ENCODE data around the gene TM2D1.
A peak's percentile ranks its signal among the peaks of the same experiment; 100 is the strongest.

Gene TM2D1

GRCh38 chr1:61724813-61725694 is at the start of gene TM2D1:
TSS of gene TM2D1 (minus strand) at chr1:61725141. CDS start at chr1:61725120, 21 bp downstream.
- peak within 1 kb of the TSS; percentile 100 for H3K4me3 ChIP-seq (ENCODE audit: insufficient read depth, low read length, poor library complexity, severe bottlenecking)
- H3K27ac ChIP-seq (ENCODE audit: low read depth, low read length): peak within 1 kb of the TSS; percentile 63
- H3K27me3 ChIP-seq (ENCODE audit: low read length): no peaks in the 10 kb centered on the region
- TF ChIP-seq CTCF (IDR thresholded peaks at IDR 0.05; ENCODE audit: insufficient read depth, low read length, poor library complexity, severe bottlenecking) (no peak), EZH2phosphoT487 (conservative IDR thresholded peaks at IDR 0.05; ENCODE audit: low read length) (no peak)
- H3K4me2 ChIP-seq (ENCODE audit: low read depth, low read length, poor library complexity, severe bottlenecking): peak within 1 kb of the TSS; percentile 93
- H4K20me1 ChIP-seq (ENCODE audit: low read depth, low read length): 0 out of 2 replicates have a peak, but pooled peaks cover 4% of the 10 kb centered on the region
- peaks cover 43% of the 10 kb centered on the region for H3K79me2 ChIP-seq (ENCODE audit: insufficient read depth, low read length)
- H3K9me3 ChIP-seq (ENCODE audit: insufficient read depth, low read length): no peaks in the 10 kb centered on the region
- H3K9ac ChIP-seq (ENCODE audit: low read length): peak within 1 kb of the TSS; percentile 98
- H3K36me3 ChIP-seq (ENCODE audit: low read length): peaks cover 4% of the 10 kb centered on the region; the same call in 1 of the 2 replicates
- H2AFZ ChIP-seq (ENCODE audit: low read depth, low read length, severe bottlenecking): peak within 1 kb of the TSS; percentile 98
- H3K9me2 ChIP-seq (replicated peaks; ENCODE audit: insufficient read depth, low read length): no peaks in the 10 kb centered on the region
- H3F3A ChIP-seq (ENCODE audit: insufficient read depth): no peaks in the 10 kb centered on the region

GRCh38 chr1:61770131-61770530 is 45.2 kb upstream of the TM2D1 start:
- H3K79me2 ChIP-seq (ENCODE audit: insufficient read depth, low read length): no peaks in the 10 kb centered on the region
- H4K20me1 ChIP-seq (ENCODE audit: low read depth, low read length): no peaks in the 10 kb centered on the region
- H3K27ac ChIP-seq (ENCODE audit: low read depth, low read length): no peak overlapping the region
- H3K9me3 ChIP-seq (ENCODE audit: insufficient read depth, low read length): no peaks in the 10 kb centered on the region
- no peaks in the 10 kb centered on the region for H3K9me2 ChIP-seq (replicated peaks; ENCODE audit: insufficient read depth, low read length)
- no peaks in the 10 kb centered on the region for H3F3A ChIP-seq (ENCODE audit: insufficient read depth)
- no peak overlapping the region for H2AFZ ChIP-seq (ENCODE audit: low read depth, low read length, severe bottlenecking)
- TF ChIP-seq EZH2phosphoT487 (conservative IDR thresholded peaks at IDR 0.05; ENCODE audit: low read length) (no peak), CTCF (IDR thresholded peaks at IDR 0.05; ENCODE audit: insufficient read depth, low read length, poor library complexity, severe bottlenecking) (no peak)
- H3K36me3 ChIP-seq (ENCODE audit: low read length): no peaks in the 10 kb centered on the region
- H3K9ac ChIP-seq (ENCODE audit: low read length): no peak overlapping the region
- no peak overlapping the region for H3K4me2 ChIP-seq (ENCODE audit: low read depth, low read length, poor library complexity, severe bottlenecking)
- no peak overlapping the region for H3K4me3 ChIP-seq (ENCODE audit: insufficient read depth, low read length, poor library complexity, severe bottlenecking)
- no peaks in the 10 kb centered on the region for H3K27me3 ChIP-seq (ENCODE audit: low read length)

GRCh38 chr1:61757950-61758349 is 33.0 kb upstream of the TM2D1 start:
- H3K9me3 ChIP-seq (ENCODE audit: insufficient read depth, low read length): no peaks in the 10 kb centered on the region
- H3K27me3 ChIP-seq (ENCODE audit: low read length): no peaks in the 10 kb centered on the region
- no peak overlapping the region for H2AFZ ChIP-seq (ENCODE audit: low read depth, low read length, severe bottlenecking)
- H3K79me2 ChIP-seq (ENCODE audit: insufficient read depth, low read length): no peaks in the 10 kb centered on the region
- H3K4me3 ChIP-seq (ENCODE audit: insufficient read depth, low read length, poor library complexity, severe bottlenecking): no peak overlapping the region
- H3F3A ChIP-seq (ENCODE audit: insufficient read depth): no peaks in the 10 kb centered on the region
- no peak overlapping the region for H3K9ac ChIP-seq (ENCODE audit: low read length)
- H3K27ac ChIP-seq (ENCODE audit: low read depth, low read length): no peak overlapping the region
- TF ChIP-seq CTCF (IDR thresholded peaks at IDR 0.05; ENCODE audit: insufficient read depth, low read length, poor library complexity, severe bottlenecking) (no peak), EZH2phosphoT487 (conservative IDR thresholded peaks at IDR 0.05; ENCODE audit: low read length) (no peak)
- no peaks in the 10 kb centered on the region for H3K36me3 ChIP-seq (ENCODE audit: low read length)
- no peaks in the 10 kb centered on the region for H4K20me1 ChIP-seq (ENCODE audit: low read depth, low read length)
- H3K4me2 ChIP-seq (ENCODE audit: low read depth, low read length, poor library complexity, severe bottlenecking): no peak overlapping the region
- H3K9me2 ChIP-seq (replicated peaks; ENCODE audit: insufficient read depth, low read length): no peaks in the 10 kb centered on the region

Data from SU-DHL-6 (cell line).